ENCODE results near the gene MYLK.

- TF ChIP-seq POLR2A (IDR thresholded peaks at IDR 0.05) = no peak
- no peak for TF ChIP-seq CTCF (IDR thresholded peaks at IDR 0.05)
Measured at GRCh38 chr3:123716411-123716810, 167.7 kb downstream of the MYLK start.
